PC-9 (cell line): Measurements from ENCODE around the gene CPN2.

Experiments used
- EZH2 ChIP-seq: fragments of 200-600 bp; sonication (generic); IDR thresholded peaks from 2 replicates; pipeline ENCODE4 v1.8.0; 2017; ENCODE audit warnings: antibody characterized with exemption, low read depth
- TF ChIP-seq, protein P1 (sequence below): fragments of 200-600 bp; sonication (generic); conservative IDR thresholded peaks from 2 replicates; pipeline ENCODE4 v1.6.1; 2017; ENCODE audit warnings: mixed run types, antibody characterized with exemption, mild to moderate bottlenecking, moderate library complexity

DNA sequence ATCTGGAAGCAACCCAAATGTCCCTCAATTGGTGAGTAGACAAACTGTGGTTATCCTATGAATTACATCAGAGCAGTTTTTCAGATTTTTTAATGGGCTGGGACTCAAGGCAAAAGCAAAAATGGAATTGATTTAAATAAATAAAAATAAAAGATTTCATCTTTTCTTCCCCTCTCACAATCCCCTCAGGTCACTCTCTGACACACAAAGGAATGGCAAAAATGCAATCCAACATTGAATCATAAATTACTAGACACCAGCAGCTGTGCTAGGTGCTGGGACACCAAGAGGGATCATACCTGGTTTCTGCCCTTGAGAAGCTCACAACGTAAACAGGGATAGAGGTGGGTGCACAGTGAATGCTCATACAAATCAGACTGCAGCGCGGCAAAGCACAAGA is 58.8 kb downstream of the CPN2 start:
- TF ChIP-seq, protein P1, sequence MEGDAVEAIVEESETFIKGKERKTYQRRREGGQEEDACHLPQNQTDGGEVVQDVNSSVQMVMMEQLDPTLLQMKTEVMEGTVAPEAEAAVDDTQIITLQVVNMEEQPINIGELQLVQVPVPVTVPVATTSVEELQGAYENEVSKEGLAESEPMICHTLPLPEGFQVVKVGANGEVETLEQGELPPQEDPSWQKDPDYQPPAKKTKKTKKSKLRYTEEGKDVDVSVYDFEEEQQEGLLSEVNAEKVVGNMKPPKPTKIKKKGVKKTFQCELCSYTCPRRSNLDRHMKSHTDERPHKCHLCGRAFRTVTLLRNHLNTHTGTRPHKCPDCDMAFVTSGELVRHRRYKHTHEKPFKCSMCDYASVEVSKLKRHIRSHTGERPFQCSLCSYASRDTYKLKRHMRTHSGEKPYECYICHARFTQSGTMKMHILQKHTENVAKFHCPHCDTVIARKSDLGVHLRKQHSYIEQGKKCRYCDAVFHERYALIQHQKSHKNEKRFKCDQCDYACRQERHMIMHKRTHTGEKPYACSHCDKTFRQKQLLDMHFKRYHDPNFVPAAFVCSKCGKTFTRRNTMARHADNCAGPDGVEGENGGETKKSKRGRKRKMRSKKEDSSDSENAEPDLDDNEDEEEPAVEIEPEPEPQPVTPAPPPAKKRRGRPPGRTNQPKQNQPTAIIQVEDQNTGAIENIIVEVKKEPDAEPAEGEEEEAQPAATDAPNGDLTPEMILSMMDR, result no peak
- TF ChIP-seq EZH2, result no peak
